Mesenchymal stem cell (in vitro differentiated cells and primary cell): ENCODE data around the gene CTNNA1.
"Not testable (repeated sequence)": the region's sequence is repeated elsewhere in the genome, so short reads cannot be mapped to it uniquely, and the experiment has no call there.

ENCODE experiments used
- DNase-seq: peaks from one replicate; pipeline ENCODE4 v3.0.0-alpha.2; 2013
- H2AFZ ChIP-seq: one replicate; pipeline ENCODE4 v1.6.1; 2013; ENCODE audit warnings: low read depth, mild to moderate bottlenecking, control low read depth, inconsistent platforms, low read length, moderate library complexity
- H2AK5ac ChIP-seq: 2 replicates; pipeline ENCODE4 v1.6.1; 2013; ENCODE audit warnings: low read length, moderate library complexity, mild to moderate bottlenecking, inconsistent platforms; ENCODE audit not compliant: severe bottlenecking
- H2BK120ac ChIP-seq: one replicate; pipeline ENCODE4 v1.6.1; 2013; ENCODE audit warnings: low read depth, mild to moderate bottlenecking, inconsistent platforms, low read length, moderate library complexity
- H2BK12ac ChIP-seq, 2 experiments: one replicate each; pipeline ENCODE4 v1.6.1; 2013; ENCODE audit warnings: inconsistent platforms in 2 of 2, low read length in 2 of 2, mild to moderate bottlenecking in 2 of 2, moderate library complexity in 2 of 2, control low read depth in 1 of 2
- H2BK15ac ChIP-seq: one replicate; pipeline ENCODE4 v1.6.1; 2013; ENCODE audit warnings: mild to moderate bottlenecking, low read depth, inconsistent platforms; ENCODE audit not compliant: poor library complexity, severe bottlenecking
- H2BK5ac ChIP-seq: 2 replicates; pipeline ENCODE4 v1.6.1; 2013; ENCODE audit warnings: low read depth, mild to moderate bottlenecking, low read length, control low read depth, inconsistent platforms; ENCODE audit not compliant: poor library complexity, severe bottlenecking
- H3K14ac ChIP-seq, 2 experiments: one replicate each; pipeline ENCODE4 v1.6.1; 2013; ENCODE audit warnings: inconsistent platforms in 2 of 2, low read length in 2 of 2, control low read depth in 1 of 2, mild to moderate bottlenecking in 1 of 2, moderate library complexity in 1 of 2
- H3K18ac ChIP-seq, 2 experiments: one replicate each; pipeline ENCODE4 v1.6.1; 2013; ENCODE audit warnings: inconsistent platforms in 2 of 2, low read length in 2 of 2, control low read depth in 1 of 2, low read depth in 1 of 2, mild to moderate bottlenecking in 1 of 2
- H3K23ac ChIP-seq, 2 experiments: one replicate each; pipeline ENCODE4 v1.6.1; 2013; ENCODE audit warnings: inconsistent platforms in 2 of 2, low read length in 2 of 2, mild to moderate bottlenecking in 2 of 2, moderate library complexity in 2 of 2, control low read depth in 1 of 2
- H3K27ac ChIP-seq: 2 replicates; pipeline ENCODE4 v1.5.1; 2013; ENCODE audit warnings: mild to moderate bottlenecking, moderate library complexity, low read length, control low read depth, inconsistent platforms; ENCODE audit not compliant: poor library complexity, severe bottlenecking
- H3K27me3 ChIP-seq, 2 experiments: 2 replicates each; pipeline versions ENCODE4 v1.6.1 to v1.7.0; 2013; ENCODE audit warnings: low read length in 2 of 2, mild to moderate bottlenecking in 2 of 2, moderate library complexity in 2 of 2, control low read depth in 1 of 2, inconsistent platforms in 1 of 2; ENCODE audit not compliant: control insufficient read depth in 1 of 2, insufficient read depth in 1 of 2
- H3K36me3 ChIP-seq, 2 experiments: 2 replicates each; pipeline versions ENCODE4 v1.6.1 to v1.7.0; 2013; ENCODE audit warnings: low read length in 2 of 2, control low read depth in 1 of 2, inconsistent platforms in 1 of 2, low read depth in 1 of 2, mild to moderate bottlenecking in 1 of 2; ENCODE audit not compliant: insufficient read depth in 2 of 2, control insufficient read depth in 1 of 2
- H3K4ac ChIP-seq, 2 experiments: one replicate each; pipeline ENCODE4 v1.6.1; 2013; ENCODE audit warnings: inconsistent platforms in 2 of 2, low read length in 2 of 2, mild to moderate bottlenecking in 2 of 2, moderate library complexity in 2 of 2, control low read depth in 1 of 2, low read depth in 1 of 2
- H3K4me1 ChIP-seq: 2 replicates; pipeline ENCODE4 v1.6.1; 2013; ENCODE audit warnings: low read depth, low read length, control low read depth; ENCODE audit not compliant: control insufficient read depth, insufficient read depth
- H3K4me2 ChIP-seq: 2 replicates; pipeline ENCODE4 v1.6.1; 2013; ENCODE audit warnings: low read length, mild to moderate bottlenecking, inconsistent platforms; ENCODE audit not compliant: poor library complexity, severe bottlenecking
- H3K4me3 ChIP-seq, 2 experiments: 2 replicates each; pipeline versions ENCODE4 v1.5.1 to v1.7.0; 2013; ENCODE audit warnings: low read length in 2 of 2, mild to moderate bottlenecking in 2 of 2, control low read depth in 1 of 2, low read depth in 1 of 2; ENCODE audit not compliant: insufficient read depth in 1 of 2
- H3K79me1 ChIP-seq: replicated peaks from 2 replicates; pipeline ENCODE4 v1.6.1; 2013; ENCODE audit warnings: mild to moderate bottlenecking, control low read depth, low read length, inconsistent platforms; ENCODE audit not compliant: poor library complexity, severe bottlenecking
- H3K9ac ChIP-seq: 2 replicates; pipeline ENCODE4 v1.7.0; 2013; ENCODE audit warnings: mild to moderate bottlenecking, low read length, moderate library complexity
- H3K9me3 ChIP-seq: 2 replicates; pipeline ENCODE4 v1.7.0; 2013; ENCODE audit warnings: mild to moderate bottlenecking, low read length; ENCODE audit not compliant: control insufficient read depth
- H4K8ac ChIP-seq: one replicate; pipeline ENCODE4 v1.6.1; 2013; ENCODE audit warnings: inconsistent platforms, mild to moderate bottlenecking, low read length, moderate library complexity
- H4K91ac ChIP-seq: one replicate; pipeline ENCODE4 v1.6.1; 2013; ENCODE audit warnings: mild to moderate bottlenecking, low read length, inconsistent platforms
- WGBS: methylation state at CpG from one replicate; pipeline ENCODE4 v1.1.7; 2013; ENCODE audit warnings: mixed read lengths; 5-methylcytosine and 5-hydroxymethylcytosine counted together

Gene CTNNA1

DNA sequence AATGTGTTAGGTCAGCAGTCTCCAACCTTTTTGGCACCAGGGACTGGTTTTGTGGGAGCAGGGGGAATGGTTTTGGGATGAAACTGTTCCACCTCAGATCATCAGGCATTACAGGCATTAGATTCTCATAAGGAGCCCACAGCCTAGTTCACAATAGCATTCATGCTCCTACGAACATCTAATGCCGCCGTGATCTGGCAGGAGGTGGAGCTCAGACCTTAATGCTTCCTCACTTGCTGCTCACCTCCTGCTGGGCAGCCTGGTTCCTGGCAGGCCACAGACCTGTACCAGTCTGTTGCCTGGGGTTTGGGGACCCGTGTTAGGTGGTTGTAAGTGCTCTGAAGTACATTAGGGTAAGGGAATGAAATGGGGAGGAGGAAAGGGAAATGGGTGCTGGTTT is 9.7 kb upstream of the CTNNA1 start:
- Histone ChIP-seq H3K27me3 (no peaks in the 10 kb centered on the region), H3K4me3 (no peak overlapping the region), H3K9ac (no peak overlapping the region), H2BK5ac (no peak overlapping the region), H3K36me3 (no peaks in the 10 kb centered on the region), H2AFZ (no peak overlapping the region), H3K14ac (no peak overlapping the region), H4K8ac (no peak overlapping the region), H4K91ac (no peak overlapping the region), H3K79me1 (no peaks in the 10 kb centered on the region), H2BK120ac (no peak overlapping the region), H2AK5ac (no peak overlapping the region), H3K4me2 (no peak overlapping the region), H3K27ac (no peak overlapping the region), H3K4me1 (peaks cover 2% of the 10 kb centered on the region), H3K9me3 (no peaks in the 10 kb centered on the region), H3K23ac (no peak overlapping the region), H2BK15ac (no peak overlapping the region), H3K4ac (no peak overlapping the region), H3K18ac (no peak overlapping the region), H2BK12ac (no peak overlapping the region)
- no peak for DNase-seq
- WGBS, result 69% methylated on average over 4 of the region's 4 CpGs

DNA sequence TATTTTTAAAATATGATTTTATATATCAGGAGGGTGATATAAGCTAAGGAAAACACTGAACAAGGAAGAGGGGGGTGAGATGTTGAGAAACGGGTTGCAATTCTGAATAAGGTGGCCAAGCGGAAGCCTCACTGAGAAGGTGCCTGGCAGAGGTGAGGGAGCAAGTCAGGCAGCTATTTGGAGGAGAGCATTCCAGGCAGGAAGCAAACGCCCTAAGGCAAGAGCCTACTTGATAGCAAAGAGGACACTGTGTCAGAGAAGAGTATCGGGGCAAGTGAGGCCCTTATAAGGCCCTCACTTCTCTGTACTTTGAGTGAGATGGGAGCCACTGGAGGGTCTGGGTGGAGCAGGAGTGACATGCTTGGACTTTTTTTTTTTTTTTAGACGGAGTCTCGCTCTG is 8.0 kb upstream of the CTNNA1 start:
- Histone ChIP-seq H2BK12ac (no peak overlapping the region), H3K27ac (no peak overlapping the region), H3K4me1 (peaks cover 6% of the 10 kb centered on the region), H2BK5ac (no peak overlapping the region), H2AFZ (no peak overlapping the region), H2AK5ac (no peak overlapping the region), H3K4me2 (no peak overlapping the region), H2BK120ac (no peak overlapping the region), H3K14ac (no peak overlapping the region), H3K36me3 (no peaks in the 10 kb centered on the region), H3K9ac (no peak overlapping the region), H4K8ac (no peak overlapping the region), H3K18ac (no peak overlapping the region), H3K23ac (peak overlapping the region in 1 of 2 experiments; percentile 40), H3K27me3 (no peaks in the 10 kb centered on the region), H2BK15ac (no peak overlapping the region), H3K4me3 (no peak overlapping the region), H4K91ac (no peak overlapping the region), H3K4ac (no peak overlapping the region), H3K9me3 (no peaks in the 10 kb centered on the region), H3K79me1 (no peaks in the 10 kb centered on the region)
- DNase-seq, result no peak
- WGBS, result 98% methylated on average over 6 of the region's 6 CpGs

GRCh38 chr5:138748630-138749081 is 4.6 kb upstream of the CTNNA1 start:
- H2BK12ac ChIP-seq, result no peak overlapping the region
- no peak overlapping the region for H3K14ac ChIP-seq
- no peak overlapping the region for H2BK15ac ChIP-seq
- no peak overlapping the region for H3K4me3 ChIP-seq
- no peaks in the 10 kb centered on the region for H3K36me3 ChIP-seq
- H3K18ac ChIP-seq, result no peak overlapping the region
- no peak overlapping the region for H3K23ac ChIP-seq
- H3K4me1 ChIP-seq, result peaks cover 7% of the 10 kb centered on the region
- H3K79me1 ChIP-seq, result peaks cover 2% of the 10 kb centered on the region
- H2BK5ac ChIP-seq, result no peak overlapping the region
- peak overlapping the region; percentile 36 for H3K9ac ChIP-seq
- H2AFZ ChIP-seq, result no peak overlapping the region
- H3K27me3 ChIP-seq, result no peaks in the 10 kb centered on the region
- no peak overlapping the region for H2AK5ac ChIP-seq
- H3K4ac ChIP-seq, result no peak overlapping the region
- H3K4me2 ChIP-seq, result no peak overlapping the region
- no peak overlapping the region for H4K8ac ChIP-seq
- no peak overlapping the region for H2BK120ac ChIP-seq
- H3K9me3 ChIP-seq, result no peaks in the 10 kb centered on the region
- no peak overlapping the region for H3K27ac ChIP-seq
- DNase-seq, result peak; percentile 73
- H4K91ac ChIP-seq, result no peak overlapping the region
- 54% methylated on average over 4 of the region's 6 CpGs for WGBS

- not testable (repeated sequence) for H2BK120ac ChIP-seq, H3K14ac ChIP-seq, H3K4me3 ChIP-seq, H3K23ac ChIP-seq, DNase-seq, H3K4me2 ChIP-seq, H2AFZ ChIP-seq, H2BK5ac ChIP-seq, H2BK15ac ChIP-seq, H3K27me3 ChIP-seq, H3K9me3 ChIP-seq, H3K4ac ChIP-seq, H3K36me3 ChIP-seq, H3K18ac ChIP-seq, H3K9ac ChIP-seq, H3K27ac ChIP-seq, H3K79me1 ChIP-seq, H2BK12ac ChIP-seq, H4K91ac ChIP-seq, H4K8ac ChIP-seq, H2AK5ac ChIP-seq
- H3K4me1 ChIP-seq, result peaks cover 15% of the 10 kb centered on the region
- WGBS, result 100% methylated on average over 2 of the region's 2 CpGs
Measured at GRCh38 chr5:138751344-138751743, 1.9 kb upstream of the CTNNA1 start.
